ENCODE data around the gene TMEM209.
"Not testable (repeated sequence)": the region's sequence is repeated elsewhere in the genome, so short reads cannot be mapped to it uniquely, and the experiment has no call there.

The TMEM209 gene

DNA sequence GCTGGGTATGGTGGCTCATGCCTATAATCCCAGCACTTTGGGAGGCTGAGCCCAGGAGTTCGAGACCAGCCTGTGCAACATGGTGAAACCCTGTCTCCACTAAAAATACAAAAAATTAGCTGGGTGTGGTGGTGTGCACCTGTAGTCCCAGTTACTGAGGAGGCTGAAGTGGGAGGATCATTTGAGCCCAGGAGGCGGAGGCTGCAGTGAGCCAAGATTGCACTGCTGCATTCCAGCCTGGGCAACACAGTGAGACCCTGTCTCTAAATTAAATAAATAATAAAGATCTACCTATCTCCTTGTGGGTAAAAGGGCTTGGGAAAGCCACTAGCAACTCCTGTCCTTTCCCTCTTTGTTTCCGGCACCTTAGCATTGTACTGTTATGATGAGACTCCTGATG is 78.4 kb downstream of the TMEM209 start:
- DNase-seq (ENCODE audit: low spot score): not testable (repeated sequence)

DNA sequence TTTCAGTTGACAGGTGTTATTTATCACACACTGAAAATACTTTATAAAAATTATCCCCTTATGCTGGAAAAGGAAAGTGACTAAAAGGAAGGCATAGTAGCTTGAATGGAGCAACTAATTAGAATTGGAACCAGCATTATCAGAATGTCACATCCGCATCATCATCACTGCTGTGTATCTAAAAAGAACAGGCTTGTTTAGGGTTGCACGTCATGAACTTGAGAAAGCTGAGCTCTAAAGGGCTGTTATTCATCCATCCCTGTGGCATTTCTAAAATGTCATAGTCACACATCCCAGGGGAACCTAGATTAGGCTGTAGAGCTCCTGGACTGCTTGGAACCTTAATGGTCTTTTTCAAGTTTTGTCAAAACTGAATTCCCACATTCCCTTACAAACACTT is 80.5 kb downstream of the TMEM209 start:
- DNase-seq (ENCODE audit: low spot score): no peak

DNA sequence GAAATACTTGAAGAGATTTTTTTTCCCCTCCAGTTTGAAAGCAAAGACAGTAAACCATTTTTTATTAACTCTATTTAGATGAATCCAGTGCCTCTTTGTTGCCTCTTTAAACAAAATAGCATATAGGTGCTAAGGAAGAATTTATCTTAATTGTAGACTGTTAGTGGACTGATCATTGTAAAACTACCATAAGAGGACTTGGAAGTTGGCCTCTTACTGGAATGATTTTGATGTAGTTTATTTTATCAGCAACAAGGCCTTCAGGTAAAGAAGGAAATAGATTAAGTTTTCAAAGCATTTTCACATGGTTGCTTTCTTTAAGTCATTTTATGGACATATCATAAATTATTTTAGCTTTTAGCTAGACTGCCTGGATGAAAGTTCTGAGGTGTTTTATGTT is 81.7 kb downstream of the TMEM209 start:
- DNase-seq (ENCODE audit: low spot score): no peak

DNA sequence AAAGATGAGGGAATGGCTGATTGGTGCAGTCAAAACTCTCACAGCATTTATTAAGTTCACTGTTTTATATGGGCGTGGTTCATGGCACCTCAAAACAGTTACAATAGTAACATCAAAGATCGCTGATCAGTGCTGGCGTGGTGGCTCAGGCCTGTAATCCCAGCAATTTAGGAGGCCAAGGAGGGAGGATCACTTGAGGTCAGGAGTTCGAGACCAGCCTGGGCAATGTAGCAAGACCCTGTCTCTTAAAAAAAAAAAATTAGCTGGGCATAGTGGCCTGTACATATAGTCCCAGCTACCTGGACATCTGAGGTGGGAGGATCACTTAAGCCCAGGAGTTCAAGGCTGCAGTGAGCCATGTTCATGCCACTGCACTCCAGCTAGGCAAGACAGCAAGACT is 86.4 kb downstream of the TMEM209 start:
- no peak for DNase-seq (ENCODE audit: low spot score)

DNA sequence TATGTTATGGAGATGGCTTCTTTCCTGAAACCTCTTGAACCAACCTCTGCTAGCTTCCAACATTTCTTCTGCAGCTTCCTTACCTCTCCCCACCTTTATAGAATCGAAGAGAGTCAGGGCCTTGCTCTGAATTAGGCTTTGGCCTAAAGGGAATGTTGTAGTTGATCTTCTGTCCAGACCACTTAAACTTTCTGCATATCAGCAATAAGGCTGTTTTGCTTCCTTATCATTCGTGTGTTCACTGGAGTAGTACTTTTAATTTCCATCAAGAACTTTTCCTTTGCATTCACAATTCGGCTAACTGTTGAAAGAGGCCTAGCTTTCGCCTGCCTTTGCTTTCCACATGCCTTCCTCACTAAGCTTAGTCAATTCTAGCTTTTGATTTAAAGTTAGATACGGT is 86.9 kb downstream of the TMEM209 start:
- no peak for DNase-seq (ENCODE audit: low spot score)

DNA sequence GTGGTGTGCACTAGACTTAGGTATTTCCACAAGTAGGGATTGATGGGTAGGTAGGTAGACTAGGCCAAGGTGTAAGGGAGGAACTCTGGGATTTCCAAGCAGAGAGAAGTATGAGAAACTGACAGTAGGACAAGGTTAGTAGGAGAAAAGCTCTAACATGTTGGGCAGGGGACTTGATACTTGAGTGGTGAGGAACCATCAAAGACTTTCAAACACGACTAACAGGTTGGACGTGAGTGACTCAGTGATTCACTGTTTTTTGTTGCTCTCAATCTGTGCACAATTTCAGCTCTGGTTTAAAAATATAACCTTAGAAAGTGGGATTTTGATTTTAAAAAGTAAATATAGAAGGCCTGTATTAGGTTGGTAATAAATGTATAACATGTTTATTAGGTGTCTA is 90.4 kb downstream of the TMEM209 start:
- no peak for DNase-seq (ENCODE audit: low spot score)

Measured in SW480 (cell line).